GM18520 (cell line): Measurements from ENCODE around the gene SLC7A5.
"Not testable (repeated sequence)": the region's sequence is repeated elsewhere in the genome, so short reads cannot be mapped to it uniquely, and the experiment has no call there.

Experiments used
- ATAC-seq: cut with Tn5 transposase; IDR thresholded peaks from one replicate; pipeline ENCODE4 v1.9.1; 2021; ENCODE audit not compliant: unreplicated experiment

Gene SLC7A5

GRCh38 chr16:87862597-87863326, 6.5 kb downstream of the SLC7A5 start:
- ATAC-seq: not testable (repeated sequence)

GRCh38 chr16:87861300-87862099, 7.8 kb downstream of the SLC7A5 start:
- ATAC-seq: not testable (repeated sequence)

- no peak for ATAC-seq
These were observed 8.6 kb downstream of the SLC7A5 start for GRCh38 chr16:87860553-87861299.

GRCh38 chr16:87858151-87858993, 10.9 kb downstream of the SLC7A5 start:
- not testable (repeated sequence) for ATAC-seq

- ATAC-seq: no peak
These were observed 12.5 kb downstream of the SLC7A5 start for GRCh38 chr16:87856791-87857228.

GRCh38 chr16:87855852-87856715, 13.2 kb downstream of the SLC7A5 start:
- ATAC-seq: no peak

GRCh38 chr16:87854907-87855683, 14.2 kb downstream of the SLC7A5 start:
- ATAC-seq: no peak

- no peak for ATAC-seq
These were observed 15.0 kb downstream of the SLC7A5 start for GRCh38 chr16:87854053-87854906.

GRCh38 chr16:87853411-87854052, 15.8 kb downstream of the SLC7A5 start:
- ATAC-seq: peak; percentile 49

- ATAC-seq: no peak
These were observed 17.7 kb downstream of the SLC7A5 start for GRCh38 chr16:87851601-87852000.

GRCh38 chr16:87851141-87851587, 18.1 kb downstream of the SLC7A5 start:
- ATAC-seq: no peak

GRCh38 chr16:87850009-87851006, 19.0 kb downstream of the SLC7A5 start:
- no peak for ATAC-seq

- no peak for ATAC-seq
These were observed 19.8 kb downstream of the SLC7A5 start for GRCh38 chr16:87849419-87850008.

- ATAC-seq: no peak
These were observed 20.5 kb downstream of the SLC7A5 start for GRCh38 chr16:87848676-87849345.
